ENCODE data around the gene SVOP.

- TF ChIP-seq, protein P1, sequence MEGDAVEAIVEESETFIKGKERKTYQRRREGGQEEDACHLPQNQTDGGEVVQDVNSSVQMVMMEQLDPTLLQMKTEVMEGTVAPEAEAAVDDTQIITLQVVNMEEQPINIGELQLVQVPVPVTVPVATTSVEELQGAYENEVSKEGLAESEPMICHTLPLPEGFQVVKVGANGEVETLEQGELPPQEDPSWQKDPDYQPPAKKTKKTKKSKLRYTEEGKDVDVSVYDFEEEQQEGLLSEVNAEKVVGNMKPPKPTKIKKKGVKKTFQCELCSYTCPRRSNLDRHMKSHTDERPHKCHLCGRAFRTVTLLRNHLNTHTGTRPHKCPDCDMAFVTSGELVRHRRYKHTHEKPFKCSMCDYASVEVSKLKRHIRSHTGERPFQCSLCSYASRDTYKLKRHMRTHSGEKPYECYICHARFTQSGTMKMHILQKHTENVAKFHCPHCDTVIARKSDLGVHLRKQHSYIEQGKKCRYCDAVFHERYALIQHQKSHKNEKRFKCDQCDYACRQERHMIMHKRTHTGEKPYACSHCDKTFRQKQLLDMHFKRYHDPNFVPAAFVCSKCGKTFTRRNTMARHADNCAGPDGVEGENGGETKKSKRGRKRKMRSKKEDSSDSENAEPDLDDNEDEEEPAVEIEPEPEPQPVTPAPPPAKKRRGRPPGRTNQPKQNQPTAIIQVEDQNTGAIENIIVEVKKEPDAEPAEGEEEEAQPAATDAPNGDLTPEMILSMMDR (IDR thresholded peaks at IDR 0.05; ENCODE audit: low read depth, low read length, poor library complexity, severe bottlenecking), result no peak
- TF ChIP-seq EZH2phosphoT487 (IDR thresholded peaks at IDR 0.05; ENCODE audit: borderline replicate concordance, low read length), result no peak
Observed at GRCh38 chr12:108914121-108914531, 106.7 kb downstream of the SVOP start.

Data from DOHH2 (cell line).